Coronary artery (tissue), 2 donors: Measurements from ENCODE around the gene FZD10.

ENCODE experiments used
- DNase-seq: peaks from one replicate; pipeline ENCODE4 v3.0.0-alpha.2; 2017; ENCODE audit warnings: low spot score
- H3K27ac ChIP-seq, 2 donors: fragments of 200-600 bp; sonication (generic); one replicate each; pipeline ENCODE4 v1.5.1; 2016 to 2019
- H3K4me3 ChIP-seq: fragments of 200-600 bp; sonication (generic); 2 replicates; pipeline ENCODE4 v1.5.1; 2016; ENCODE audit warnings: mild to moderate bottlenecking, moderate library complexity
- CTCF ChIP-seq: fragments of 200-600 bp; sonication (generic); IDR thresholded peaks from one replicate; pipeline ENCODE4 v1.5.1; 2019; ENCODE audit warnings: antibody characterized with exemption

FZD10 gene

GRCh38 chr12:130185455-130186391 lies 23.5 kb downstream of the FZD10 start:
- no peak overlapping the region for H3K4me3 ChIP-seq
- H3K27ac ChIP-seq, result no peak overlapping the region
- TF ChIP-seq CTCF, result no peak
- DNase-seq, result peak; percentile 59

GRCh38 chr12:130186651-130187268 lies 24.5 kb downstream of the FZD10 start:
- DNase-seq, result peak; percentile 36
- H3K4me3 ChIP-seq, result no peak overlapping the region
- H3K27ac ChIP-seq, result no peak overlapping the region
- TF ChIP-seq CTCF, result no peak

- no peak for DNase-seq
- TF ChIP-seq CTCF, result no peak
- no peak overlapping the region for H3K4me3 ChIP-seq
These were observed 30.5 kb downstream of the FZD10 start for GRCh38 chr12:130192642-130193345.

GRCh38 chr12:130194154-130194553 lies 31.9 kb downstream of the FZD10 start:
- Histone ChIP-seq H3K4me3 (no peak overlapping the region), H3K27ac (no peak overlapping the region)
- TF ChIP-seq CTCF, result no peak
- no peak for DNase-seq

More at GRCh38 chr12:130192642-130193345, 30.5 kb downstream of the FZD10 start:
- H3K27ac ChIP-seq, result no peak overlapping the region

- DNase-seq, result no peak
- H3K4me3 ChIP-seq, result no peak overlapping the region
- H3K27ac ChIP-seq, result no peak overlapping the region
- TF ChIP-seq CTCF, result no peak
These were observed 33.1 kb downstream of the FZD10 start for GRCh38 chr12:130195369-130195768.

- H3K4me3 ChIP-seq, result no peak overlapping the region
- no peak overlapping the region for H3K27ac ChIP-seq
- TF ChIP-seq CTCF, result no peak
- DNase-seq, result no peak
These were observed 33.5 kb downstream of the FZD10 start for GRCh38 chr12:130195776-130196175.
